Erythroblast (primary cell): ENCODE data around the gene CCND2.

ENCODE experiments used
- GATA1 ChIP-seq: IDR thresholded peaks from 2 replicates; pipeline ENCODE4 v1.6.1; 2011; ENCODE audit warnings: low read depth, mild to moderate bottlenecking, control low read depth, low read length, moderate library complexity
- POLR2A ChIP-seq: IDR thresholded peaks from 2 replicates; pipeline ENCODE4 v1.6.1; 2011; ENCODE audit warnings: mild to moderate bottlenecking, low read length

DNA sequence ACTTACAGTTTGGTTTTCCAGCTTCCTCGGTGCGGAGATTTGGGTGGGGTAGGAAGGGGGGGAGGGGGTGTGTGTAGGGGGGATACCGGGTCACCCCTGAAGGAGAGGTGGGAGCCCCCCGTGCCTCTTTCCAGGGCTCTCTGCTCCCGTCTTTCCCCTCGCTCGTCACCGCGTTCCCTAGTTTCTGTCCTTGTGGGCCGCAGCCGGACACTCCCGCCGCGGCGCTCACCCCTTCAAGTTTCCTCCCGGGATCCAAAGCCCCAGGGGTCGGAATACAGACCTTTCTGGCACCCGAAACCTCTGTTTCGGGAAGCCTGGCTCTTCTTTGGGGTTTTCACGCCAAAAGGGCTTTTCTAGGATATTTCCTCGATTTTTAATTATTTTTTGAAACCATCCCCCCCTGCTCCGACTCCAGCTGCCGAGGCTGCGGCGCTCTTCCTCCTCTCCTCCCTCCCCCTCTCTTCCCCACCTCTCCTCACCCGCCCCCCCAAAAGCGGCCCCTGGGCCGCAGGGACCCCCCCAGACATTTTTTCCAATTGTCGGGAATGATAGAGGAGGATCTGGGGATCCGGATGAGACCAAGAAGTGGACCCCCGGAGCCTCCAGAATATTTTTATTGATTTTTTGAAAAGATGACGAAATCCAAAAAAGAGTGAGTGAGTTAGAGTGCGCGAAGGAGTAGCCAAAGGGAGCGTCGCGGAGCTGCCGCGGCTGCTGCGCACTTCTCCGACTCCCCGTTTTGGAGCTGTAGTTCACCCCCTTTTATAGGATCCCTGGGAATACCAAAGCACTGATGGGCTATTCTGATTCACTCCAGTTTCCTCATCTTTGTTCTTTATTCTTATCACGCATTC lies 1.7 kb downstream of the CCND2 start:
- TF ChIP-seq POLR2A (no peak), GATA1 (no peak)
